Fibroblast of mammary gland (primary cell): ENCODE results near the gene SLC7A7.
"Not testable (repeated sequence)": the region's sequence is repeated elsewhere in the genome, so short reads cannot be mapped to it uniquely, and the experiment has no call there.

Experiments used
- DNase-seq: peaks from one replicate; pipeline ENCODE4 v3.0.0-alpha.2; 2010; ENCODE audit warnings: low read depth
- H3K4me3 ChIP-seq: 2 replicates; pipeline ENCODE4 v1.5.1; 2011; ENCODE audit warnings: low read depth, mild to moderate bottlenecking, low read length, moderate library complexity; ENCODE audit not compliant: control insufficient read depth
- CTCF ChIP-seq: conservative IDR thresholded peaks from 2 replicates; pipeline ENCODE4 v1.5.1; 2011; ENCODE audit warnings: low read depth, low read length, inconsistent platforms; ENCODE audit not compliant: control insufficient read depth, insufficient read depth

Gene SLC7A7

GRCh38 chr14:22814373-22814772, 862 bp downstream of the SLC7A7 start:
- no peak for TF ChIP-seq CTCF
- H3K4me3 ChIP-seq, result no peak overlapping the region
- DNase-seq, result no peak

GRCh38 chr14:22813145-22813544, 2.1 kb downstream of the SLC7A7 start:
- no peak overlapping the region for H3K4me3 ChIP-seq
- TF ChIP-seq CTCF, result no peak
- no peak for DNase-seq

GRCh38 chr14:22812744-22813143, 2.5 kb downstream of the SLC7A7 start:
- no peak overlapping the region for H3K4me3 ChIP-seq
- no peak for TF ChIP-seq CTCF
- no peak for DNase-seq

GRCh38 chr14:22811722-22812121, 3.5 kb downstream of the SLC7A7 start:
- no peak for DNase-seq
- H3K4me3 ChIP-seq, result no peak overlapping the region
- no peak for TF ChIP-seq CTCF

- TF ChIP-seq CTCF, result no peak
Observed at GRCh38 chr14:22808388-22809209, 6.6 kb downstream of the SLC7A7 start.

GRCh38 chr14:22807432-22808087, 7.7 kb downstream of the SLC7A7 start:
- no peak for TF ChIP-seq CTCF
- no peak overlapping the region for H3K4me3 ChIP-seq
- no peak for DNase-seq

More at GRCh38 chr14:22808388-22809209, 6.6 kb downstream of the SLC7A7 start:
- H3K4me3 ChIP-seq, result no peak overlapping the region
- no peak for DNase-seq

GRCh38 chr14:22805235-22805634, 10.0 kb downstream of the SLC7A7 start:
- not testable (repeated sequence) for H3K4me3 ChIP-seq, DNase-seq
